Measurements from ENCODE around the gene NLRP7. TPM values are rescaled to one million over a fixed set of nuclear protein-coding genes. Genes with fewer than 3 reads are reported as not detected.

Gene NLRP7
- total and polyA plus RNA-seq, 2 donors (not counting 3 experiments of a cell fraction or from before 2014, with no cell fraction given), result not detected

DNA sequence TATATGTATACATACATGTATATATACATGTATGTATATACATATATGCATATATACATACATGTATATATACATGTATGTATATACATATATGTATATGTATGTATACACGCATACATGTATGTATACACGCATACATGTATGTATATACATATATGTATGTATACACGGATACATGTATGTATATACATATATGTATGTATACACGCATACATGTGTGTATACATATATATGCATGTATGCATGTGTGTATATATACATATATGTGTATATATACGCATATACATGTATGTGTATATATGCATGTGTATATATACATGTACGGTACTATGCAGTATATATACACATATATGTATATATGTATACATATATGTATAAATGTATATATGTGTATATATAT lies 44.0 kb downstream of the NLRP7 start:
- H3K4me2 ChIP-seq (ENCODE audit: insufficient read depth, low read length), result no peak overlapping the region
- intact Hi-C loops (cut with micrococcal nuclease), result no loop called here
- H4K20me1 ChIP-seq (replicated peaks; ENCODE audit: control insufficient read depth, extremely low read depth, insufficient read depth, low read length), result no peaks in the 10 kb centered on the region
- no peaks in the 10 kb centered on the region for H3K36me3 ChIP-seq (ENCODE audit: control insufficient read depth in 2 of 2, extremely low read depth in 1 of 2, insufficient read depth in 2 of 2, low read length in 2 of 2)
- H3K79me2 ChIP-seq (ENCODE audit: control insufficient read depth, insufficient read depth, low read length), result no peaks in the 10 kb centered on the region
- H3K4me1 ChIP-seq (ENCODE audit: control insufficient read depth, extremely low read depth, insufficient read depth, low read length), result no peaks in the 10 kb centered on the region
- CTCF ChIA-PET, result no interaction called here
- dilution Hi-C loops (cut with MboI; ENCODE audit: extremely low pct_ligation_motif_present, low sequenced_read_pairs), result no loop called here
- no peak overlapping the region for H3K9ac ChIP-seq (replicated peaks; ENCODE audit: extremely low read depth, insufficient read depth, low read length)
- POLR2A ChIA-PET, result no interaction called here
- no peak for TF ChIP-seq MYC (IDR thresholded peaks at IDR 0.05; ENCODE audit: low read depth, low read length)
- TF ChIP-seq, protein P1, sequence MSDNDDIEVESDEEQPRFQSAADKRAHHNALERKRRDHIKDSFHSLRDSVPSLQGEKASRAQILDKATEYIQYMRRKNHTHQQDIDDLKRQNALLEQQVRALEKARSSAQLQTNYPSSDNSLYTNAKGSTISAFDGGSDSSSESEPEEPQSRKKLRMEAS (IDR thresholded peaks at IDR 0.05; ENCODE audit: insufficient read depth, insufficient read length), result no peak
- no peak for TF ChIP-seq EZH2 (IDR thresholded peaks at IDR 0.05; ENCODE audit: borderline replicate concordance, low read depth, low read length, severe bottlenecking)
- TF ChIP-seq, protein P2, sequence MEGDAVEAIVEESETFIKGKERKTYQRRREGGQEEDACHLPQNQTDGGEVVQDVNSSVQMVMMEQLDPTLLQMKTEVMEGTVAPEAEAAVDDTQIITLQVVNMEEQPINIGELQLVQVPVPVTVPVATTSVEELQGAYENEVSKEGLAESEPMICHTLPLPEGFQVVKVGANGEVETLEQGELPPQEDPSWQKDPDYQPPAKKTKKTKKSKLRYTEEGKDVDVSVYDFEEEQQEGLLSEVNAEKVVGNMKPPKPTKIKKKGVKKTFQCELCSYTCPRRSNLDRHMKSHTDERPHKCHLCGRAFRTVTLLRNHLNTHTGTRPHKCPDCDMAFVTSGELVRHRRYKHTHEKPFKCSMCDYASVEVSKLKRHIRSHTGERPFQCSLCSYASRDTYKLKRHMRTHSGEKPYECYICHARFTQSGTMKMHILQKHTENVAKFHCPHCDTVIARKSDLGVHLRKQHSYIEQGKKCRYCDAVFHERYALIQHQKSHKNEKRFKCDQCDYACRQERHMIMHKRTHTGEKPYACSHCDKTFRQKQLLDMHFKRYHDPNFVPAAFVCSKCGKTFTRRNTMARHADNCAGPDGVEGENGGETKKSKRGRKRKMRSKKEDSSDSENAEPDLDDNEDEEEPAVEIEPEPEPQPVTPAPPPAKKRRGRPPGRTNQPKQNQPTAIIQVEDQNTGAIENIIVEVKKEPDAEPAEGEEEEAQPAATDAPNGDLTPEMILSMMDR (IDR thresholded peaks at IDR 0.05; ENCODE audit: extremely low read depth in 1 of 2, insufficient read depth in 1 of 2, low read depth in 1 of 2, low read length in 2 of 2), result no peak
- TF ChIP-seq FOS (IDR thresholded peaks at IDR 0.05; ENCODE audit: borderline replicate concordance, insufficient read depth, low read length), result no peak
- no peak for TF ChIP-seq GATA2 (IDR thresholded peaks at IDR 0.05; ENCODE audit: insufficient read depth, insufficient read length, low read depth, low read length)
- TF ChIP-seq JUN (IDR thresholded peaks at IDR 0.05; ENCODE audit: borderline replicate concordance, insufficient read depth, insufficient read length, low read depth), result no peak
- no peak for TF ChIP-seq POLR2A (IDR thresholded peaks at IDR 0.05; ENCODE audit: low read depth, low read length)
- TF ChIP-seq POLR2AphosphoS5 (IDR thresholded peaks at IDR 0.05; ENCODE audit: insufficient read depth, low read depth, low read length), result no peak
- no peaks in the 10 kb centered on the region for H3K9me3 ChIP-seq (replicated peaks; ENCODE audit: control insufficient read depth, insufficient read depth, low read length)
- DNase-seq (ENCODE audit: low read depth, low spot score) (no peak), FAIRE-seq (no peak)
- H3K9me1 ChIP-seq (replicated peaks; ENCODE audit: control insufficient read depth, extremely low read depth, insufficient read depth, low read length), result no peaks in the 10 kb centered on the region
- BruUV-seq (replicated peaks), result no TSS peak
- H3K27ac ChIP-seq (ENCODE audit: insufficient read depth, low read depth, low read length), result no peak overlapping the region
- no peaks in the 10 kb centered on the region for H3K27me3 ChIP-seq (ENCODE audit: control insufficient read depth in 2 of 2, insufficient read depth in 2 of 2, low read length in 2 of 2)
- H3K4me3 ChIP-seq (replicated peaks in 1 of 3; ENCODE audit: insufficient read depth in 1 of 3, low read depth in 1 of 3, low read length in 3 of 3), result no peak overlapping the region
- H2AFZ ChIP-seq (ENCODE audit: low read depth, low read length), result no peak overlapping the region
